PFSK-1 (cell line): Measurements from ENCODE around the gene ADCK1.

Experiments
- FOXP2 ChIP-seq: optimal IDR thresholded peaks from 2 replicates; pipeline ENCODE3; 2011; ENCODE audit warnings: borderline replicate concordance, control low read depth, inconsistent platforms; ENCODE audit not compliant: insufficient read depth; ENCODE audit errors: extremely low read length, extremely low read depth
- POLR2AphosphoS5 ChIP-seq: IDR thresholded peaks from 2 replicates; pipeline ENCODE4 v1.6.1; 2012; ENCODE audit warnings: low read depth, mild to moderate bottlenecking, control low read depth, low read length, moderate library complexity
- SIN3A ChIP-seq: IDR thresholded peaks from 2 replicates; pipeline ENCODE4 v1.6.1; 2012; ENCODE audit warnings: mild to moderate bottlenecking, low read length, moderate library complexity, borderline replicate concordance; ENCODE audit not compliant: insufficient read depth
- TAF1 ChIP-seq: IDR thresholded peaks from 2 replicates; pipeline ENCODE4 v1.6.1; 2012; ENCODE audit warnings: low read length, control low read depth, borderline replicate concordance; ENCODE audit not compliant: insufficient read depth
- TF ChIP-seq, protein P1 (sequence below), 2 experiments: IDR thresholded peaks; 2 replicates each; pipeline versions ENCODE4 v1.6.1 to v1.8.0; 2011 to 2012; ENCODE audit warnings: low read depth in 2 of 2, low read length in 2 of 2, control low read depth in 1 of 2, inconsistent platforms in 1 of 2, mild to moderate bottlenecking in 1 of 2, moderate library complexity in 1 of 2; ENCODE audit not compliant: insufficient read depth in 1 of 2

ADCK1 gene

GRCh38 chr14:77763316-77763715, 36.6 kb upstream of the ADCK1 start:
- TF ChIP-seq FOXP2 (no peak), TAF1 (no peak), POLR2AphosphoS5 (no peak), SIN3A (no peak)
- TF ChIP-seq, protein P1, sequence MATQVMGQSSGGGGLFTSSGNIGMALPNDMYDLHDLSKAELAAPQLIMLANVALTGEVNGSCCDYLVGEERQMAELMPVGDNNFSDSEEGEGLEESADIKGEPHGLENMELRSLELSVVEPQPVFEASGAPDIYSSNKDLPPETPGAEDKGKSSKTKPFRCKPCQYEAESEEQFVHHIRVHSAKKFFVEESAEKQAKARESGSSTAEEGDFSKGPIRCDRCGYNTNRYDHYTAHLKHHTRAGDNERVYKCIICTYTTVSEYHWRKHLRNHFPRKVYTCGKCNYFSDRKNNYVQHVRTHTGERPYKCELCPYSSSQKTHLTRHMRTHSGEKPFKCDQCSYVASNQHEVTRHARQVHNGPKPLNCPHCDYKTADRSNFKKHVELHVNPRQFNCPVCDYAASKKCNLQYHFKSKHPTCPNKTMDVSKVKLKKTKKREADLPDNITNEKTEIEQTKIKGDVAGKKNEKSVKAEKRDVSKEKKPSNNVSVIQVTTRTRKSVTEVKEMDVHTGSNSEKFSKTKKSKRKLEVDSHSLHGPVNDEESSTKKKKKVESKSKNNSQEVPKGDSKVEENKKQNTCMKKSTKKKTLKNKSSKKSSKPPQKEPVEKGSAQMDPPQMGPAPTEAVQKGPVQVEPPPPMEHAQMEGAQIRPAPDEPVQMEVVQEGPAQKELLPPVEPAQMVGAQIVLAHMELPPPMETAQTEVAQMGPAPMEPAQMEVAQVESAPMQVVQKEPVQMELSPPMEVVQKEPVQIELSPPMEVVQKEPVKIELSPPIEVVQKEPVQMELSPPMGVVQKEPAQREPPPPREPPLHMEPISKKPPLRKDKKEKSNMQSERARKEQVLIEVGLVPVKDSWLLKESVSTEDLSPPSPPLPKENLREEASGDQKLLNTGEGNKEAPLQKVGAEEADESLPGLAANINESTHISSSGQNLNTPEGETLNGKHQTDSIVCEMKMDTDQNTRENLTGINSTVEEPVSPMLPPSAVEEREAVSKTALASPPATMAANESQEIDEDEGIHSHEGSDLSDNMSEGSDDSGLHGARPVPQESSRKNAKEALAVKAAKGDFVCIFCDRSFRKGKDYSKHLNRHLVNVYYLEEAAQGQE (IDR thresholded peaks at IDR 0.05; ENCODE audit: insufficient read depth in 1 of 2, low read depth in 2 of 2, low read length in 2 of 2), result no peak

- no peak for TF ChIP-seq POLR2AphosphoS5
- no peak for TF ChIP-seq SIN3A
- no peak for TF ChIP-seq TAF1
- TF ChIP-seq, protein P1 (IDR thresholded peaks at IDR 0.05; ENCODE audit: insufficient read depth in 1 of 2, low read depth in 2 of 2, low read length in 2 of 2), result no peak
- no peak for TF ChIP-seq FOXP2
Measured at GRCh38 chr14:77763978-77764377, 35.9 kb upstream of the ADCK1 start.

GRCh38 chr14:77782202-77782601, 17.7 kb upstream of the ADCK1 start:
- TF ChIP-seq, protein P1 (IDR thresholded peaks at IDR 0.05; ENCODE audit: insufficient read depth in 1 of 2, low read depth in 2 of 2, low read length in 2 of 2), result no peak
- TF ChIP-seq FOXP2 (no peak), SIN3A (no peak)

DNA sequence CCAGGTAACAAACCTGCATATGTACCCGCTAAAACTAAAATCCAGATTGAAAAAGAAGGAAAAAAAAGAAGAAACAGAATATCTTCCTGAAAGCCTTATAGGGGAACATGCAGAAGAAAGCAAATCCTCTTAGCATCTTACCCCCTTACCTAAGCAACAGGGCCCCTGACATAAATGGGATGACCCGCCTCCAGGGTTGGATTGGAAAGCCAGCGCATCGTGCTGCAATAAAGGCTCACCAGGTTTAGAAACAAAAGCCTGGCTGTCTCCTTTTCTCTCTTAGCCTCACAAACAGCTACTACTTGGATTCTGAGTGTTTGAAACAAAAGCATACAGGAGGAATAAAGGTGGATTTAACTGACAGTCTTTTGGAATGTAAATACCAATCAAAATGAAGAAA, 13.8 kb upstream of the ADCK1 start:
- TF ChIP-seq SIN3A, result no peak

GRCh38 chr14:77790566-77791224, 9.2 kb upstream of the ADCK1 start:
- TF ChIP-seq, protein P1 (IDR thresholded peaks at IDR 0.05; ENCODE audit: insufficient read depth in 1 of 2, low read depth in 2 of 2, low read length in 2 of 2), result no peak
- TF ChIP-seq POLR2AphosphoS5 (no peak), TAF1 (no peak), FOXP2 (no peak), SIN3A (no peak)
